K562 (cell line): ENCODE results near the gene FN3KRP. TPM values are rescaled to one million over a fixed set of nuclear protein-coding genes. Genes with fewer than 3 reads are reported as not detected.

Source experiments
- ATAC-seq: fragments of 200-7000 bp; cut with Tn5 transposase; 3 replicates; pipeline ENCODE4 v1.9.1; 2020; ENCODE audit warnings: moderate library complexity
- BruUV-seq: library from RNA; stranded (reverse); fragments of 400-500 nt; replicated peaks from 2 replicates; lab custom pipeline; 2021; lab: Mats Ljungman, UMichigan
- CTCF ChIA-PET: fragments of 300-600 bp; formaldehyde crosslinking; extraction: SDS; loops from one replicate; lab custom pipeline; 2021; ENCODE audit warnings: low intra/inter-chr PET ratio; lab: Yijun Ruan, JAX
- POLR2A ChIA-PET: fragments of 300-600, 350-650 bp; sonication (Branson Sonifier 250); formaldehyde crosslinking; extraction: SDS; loops from one replicate; lab custom pipeline; 2021; ENCODE audit warnings: antibody characterized with exemption, inconsistent platforms; lab: Yijun Ruan, JAX
- DNase-seq, 4 experiments: peaks; one replicate each; pipeline versions ENCODE4 v3.0.0 to v3.0.0-alpha.2; 2011 to 2018; ENCODE audit warnings: low spot score in 3 of 4, mixed read lengths in 3 of 4; ENCODE audit errors: extremely low read depth in 1 of 4
- FAIRE-seq: peaks from 2 replicates; lab custom pipeline; 2011; peaks lifted over from hg19 to GRCh38; lab: Jason Lieb, UNC
- H2AFZ ChIP-seq: 2 replicates; pipeline ENCODE4 v1.6.0; 2011; ENCODE audit warnings: low read depth, low read length, control low read depth, inconsistent platforms
- H3K27ac ChIP-seq: fragments of 200-600 bp; 3 replicates; pipeline ENCODE4 v1.8.0; 2011; ENCODE audit warnings: low read depth, mild to moderate bottlenecking, control low read depth, inconsistent platforms, low read length, moderate library complexity, mixed read lengths; ENCODE audit errors: extremely low read depth
- H3K27me3 ChIP-seq, 2 experiments: fragments of 300-600 bp in 1 of 2; 2 replicates in 1 of 2; 3 replicates in 1 of 2; pipeline versions ENCODE4 v1.6.0 to v1.8.0; 2011; ENCODE audit warnings: inconsistent platforms in 2 of 2, low read length in 2 of 2, mild to moderate bottlenecking in 1 of 2, mixed read lengths in 1 of 2, moderate library complexity in 1 of 2; ENCODE audit not compliant: control insufficient read depth in 2 of 2, insufficient read depth in 2 of 2
- H3K36me3 ChIP-seq: fragments of 300-600 bp; 3 replicates; pipeline ENCODE4 v1.8.0; 2011; ENCODE audit warnings: mild to moderate bottlenecking, low read length, inconsistent platforms; ENCODE audit not compliant: control insufficient read depth, insufficient read depth
- H3K4me1 ChIP-seq, 2 experiments: fragments of 200-600 bp in 1 of 2; replicated peaks in 1 of 2; 2 replicates in 1 of 2; 3 replicates in 1 of 2; pipeline versions ENCODE4 v1.5.1 to v1.8.0; 2011; ENCODE audit warnings: inconsistent platforms in 2 of 2, low read length in 2 of 2, mild to moderate bottlenecking in 1 of 2, mixed read lengths in 1 of 2, moderate library complexity in 1 of 2; ENCODE audit not compliant: control insufficient read depth in 2 of 2, insufficient read depth in 2 of 2
- H3K4me2 ChIP-seq: 2 replicates; pipeline ENCODE4 v1.6.1; 2011; ENCODE audit warnings: low read length, control low read depth, inconsistent platforms, mixed read lengths; ENCODE audit not compliant: insufficient read depth
- H3K4me3 ChIP-seq: fragments of 200-600 bp; sonication (generic), shearing (Covaris generic); 2 replicates; pipeline ENCODE4 v1.5.1; 2016; ENCODE audit warnings: control low read depth, inconsistent platforms
- H3K79me2 ChIP-seq: fragments of 200-600 bp; 3 replicates; pipeline ENCODE4 v1.8.0; 2011; ENCODE audit warnings: low read length, inconsistent platforms; ENCODE audit not compliant: control insufficient read depth, insufficient read depth
- H3K9ac ChIP-seq, 2 experiments: 2 replicates each; pipeline versions ENCODE4 v1.6.0 to v1.6.1; 2011; ENCODE audit warnings: low read depth in 2 of 2, low read length in 2 of 2, control low read depth in 1 of 2, inconsistent platforms in 1 of 2, mild to moderate bottlenecking in 1 of 2, mixed read lengths in 1 of 2; ENCODE audit not compliant: insufficient read depth in 1 of 2
- H3K9me1 ChIP-seq: one replicate; pipeline ENCODE4 v1.6.0; 2011; ENCODE audit warnings: inconsistent platforms, mild to moderate bottlenecking, low read length, moderate library complexity; ENCODE audit not compliant: control insufficient read depth, insufficient read depth
- H3K9me3 ChIP-seq: replicated peaks from 2 replicates; pipeline ENCODE4 v1.5.1; 2011; ENCODE audit warnings: low read depth, low read length, inconsistent platforms; ENCODE audit not compliant: control insufficient read depth, insufficient read depth
- H4K20me1 ChIP-seq: replicated peaks from 2 replicates; pipeline ENCODE4 v1.6.1; 2011; ENCODE audit warnings: low read length, inconsistent platforms, mixed read lengths; ENCODE audit not compliant: control insufficient read depth, insufficient read depth
- BACH1 ChIP-seq: fragments of 200-800 bp; sonication (Bioruptor generic); IDR thresholded peaks from 2 replicates; pipeline ENCODE4 v1.6.1; 2016; ENCODE audit warnings: missing genetic modification characterization, missing compliant biosample characterization
- BHLHE40 ChIP-seq: IDR thresholded peaks from 2 replicates; pipeline ENCODE4 v1.6.1; 2011; ENCODE audit warnings: low read length, improper control_type of control experiment
- EHMT2 ChIP-seq: fragments of 450-650 bp; IDR thresholded peaks from 2 replicates; pipeline ENCODE4 v1.6.1; 2018; ENCODE audit warnings: antibody characterized with exemption
- GABPA ChIP-seq: fragments of 200-800 bp; sonication (Bioruptor generic); conservative IDR thresholded peaks from 2 replicates; pipeline ENCODE4 v1.6.1; 2016; ENCODE audit warnings: low read depth, missing genetic modification characterization, missing compliant biosample characterization
- HMG20B ChIP-seq: fragments of 250-450 bp; sonication (Bioruptor Pico); IDR thresholded peaks from 2 replicates; pipeline ENCODE4 v1.5.0; 2021; ENCODE audit warnings: mild to moderate bottlenecking
- JUN ChIP-seq, 2 experiments: sonication (generic) in 1 of 2; formaldehyde crosslinking in 1 of 2; IDR thresholded peaks; 2 replicates each; pipeline versions ENCODE4 v1.6.1 to v1.8.0; 2012 to 2022; ENCODE audit warnings: borderline replicate concordance in 2 of 2, mild to moderate bottlenecking in 2 of 2, improper control_type of control experiment in 1 of 2, low read depth in 1 of 2, low read length in 1 of 2, missing genetic modification reagents in 1 of 2
- MTA2 ChIP-seq: fragments of 450-650 bp; IDR thresholded peaks from 2 replicates; pipeline ENCODE4 v1.6.1; 2016; ENCODE audit warnings: low read depth
- SUPT5H ChIP-seq: fragments of 450-650 bp; IDR thresholded peaks from 2 replicates; pipeline ENCODE4 v1.6.1; 2016
- TEAD4 ChIP-seq, 2 experiments: sonication (generic) in 1 of 2; formaldehyde crosslinking in 1 of 2; IDR thresholded peaks; 2 replicates each; pipeline versions ENCODE4 v1.6.1 to v1.8.0; 2012 to 2022; ENCODE audit warnings: borderline replicate concordance in 1 of 2, inconsistent platforms in 1 of 2, low read length in 1 of 2, mild to moderate bottlenecking in 1 of 2, missing genetic modification reagents in 1 of 2
- ZSCAN32 ChIP-seq: fragments of 450-650 bp; formaldehyde crosslinking; IDR thresholded peaks from 2 replicates; pipeline ENCODE4 v1.4.0; 2020; ENCODE audit warnings: mild to moderate bottlenecking, moderate library complexity
- WGBS: fragments of 100-300 bp; shearing (Covaris generic); methylation state at CpG from one replicate; pipeline ENCODE4 v1.1.6; 2016; ENCODE audit warnings: low coverage, mixed read lengths; ENCODE audit not compliant: insufficient coverage; ENCODE audit errors: missing lambda C conversion rate; 5-methylcytosine and 5-hydroxymethylcytosine counted together
- in situ Hi-C: fragments of 300-500 bp; cut with MboI; formaldehyde crosslinking; loops from 4 replicates; pipeline ENCODE4 v1.15.0; 2018; ENCODE audit warnings: inconsistent platforms, mixed read lengths
- intact Hi-C: fragments of 100-400 bp; cut with micrococcal nuclease; formaldehyde crosslinking; loops from 2 replicates; pipeline ENCODE4 v1.14.2; 2022
- polyA plus RNA-seq, 8 experiments: library from polyadenylated mRNA; depleted of rRNA in 4 of 8; stranded (reverse) in 5 of 8; unstranded in 3 of 8; fragments of >200 nt; fragmentation: Nextera tagmentation in 2 of 8; fragmentation: Illumina TruSeq in 1 of 8; extraction: Ambion mirVana in 2 of 8; extraction: Trizol in 1 of 8; gene quantifications; 2 replicates each; pipeline versions ENCODE4 v1.2.1 to v1.2.3, GENCODE V29; 2011 to 2014; ENCODE audit warnings: inconsistent platforms in 1 of 8, missing spikeins in 1 of 8
- total RNA-seq, 7 experiments: library from RNA; depleted of rRNA in 6 of 7; stranded (reverse); fragments of >200 nt in 6 of 7; fragmentation: Illumina TruSeq in 2 of 7; extraction: Trizol in 2 of 7; gene quantifications; 2 replicates each; pipeline versions ENCODE4 v1.2.1 to v1.2.3, GENCODE V29; 2011 to 2021; ENCODE audit warnings: low replicate concordance in 1 of 7
- TF ChIP-seq, protein P1 (sequence below): sonication (generic); formaldehyde crosslinking; IDR thresholded peaks from 2 replicates; pipeline ENCODE4 v1.8.0; 2022; ENCODE audit warnings: missing genetic modification reagents, mild to moderate bottlenecking, moderate library complexity, borderline replicate concordance
- TF ChIP-seq, protein P2 (sequence below): sonication (generic); formaldehyde crosslinking; IDR thresholded peaks from 2 replicates; pipeline ENCODE4 v1.8.1; 2023; ENCODE audit warnings: mild to moderate bottlenecking, missing genetic modification reagents, moderate library complexity
- TF ChIP-seq, protein P3 (sequence below): sonication (generic); formaldehyde crosslinking; IDR thresholded peaks from 2 replicates; pipeline ENCODE4 v1.9.0; 2022; ENCODE audit warnings: mild to moderate bottlenecking, missing genetic modification reagents
- TF ChIP-seq, protein P4 (sequence below): sonication (generic); formaldehyde crosslinking; IDR thresholded peaks from 2 replicates; pipeline ENCODE4 v1.8.0; 2023; ENCODE audit warnings: mild to moderate bottlenecking, missing genetic modification reagents

The FN3KRP gene
- total and polyA plus RNA-seq, 9 of the 15 experiments (the other 6 are each of a cell fraction or from before 2014, with no cell fraction given), result 2.0 to 32.1 (median 24.9) TPM

DNA sequence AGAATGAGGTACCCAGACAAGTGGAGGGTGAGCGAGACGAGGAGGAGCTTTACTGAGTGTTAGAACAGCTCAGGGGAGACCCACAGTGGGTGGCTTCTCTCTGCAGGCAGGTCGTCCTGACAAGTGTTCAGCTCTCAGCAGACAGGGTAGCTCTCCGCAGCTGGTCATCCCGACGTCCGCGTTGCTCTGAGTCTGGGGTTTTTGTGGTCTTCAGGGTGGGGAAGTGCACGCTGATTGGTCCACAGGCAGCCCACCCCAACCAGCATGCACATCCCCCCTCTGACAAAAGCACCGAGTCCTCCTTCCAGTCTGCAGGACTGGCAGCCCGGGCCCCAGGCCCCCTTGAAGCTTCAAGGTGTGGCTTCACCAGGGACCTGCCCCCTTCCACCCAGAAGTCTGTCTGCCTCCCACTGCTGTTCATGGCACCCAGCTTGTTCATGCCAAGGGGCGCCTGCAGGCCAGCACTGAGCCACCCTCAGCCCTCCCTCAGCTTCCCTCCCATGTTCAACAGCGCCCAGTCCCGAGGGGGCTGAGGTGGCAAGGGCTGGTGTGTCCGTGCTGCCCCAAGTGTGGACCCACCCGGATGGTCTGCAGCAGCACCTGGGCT is 48.4 kb upstream of the FN3KRP start:
- 21% methylated on average over 16 of the region's 16 CpGs for WGBS
- BruUV-seq, result no TSS peak
- H2AFZ ChIP-seq, result 0 out of 2 replicates have a peak overlapping the region, but pooled peaks have one; percentile 76
- no peaks in the 10 kb centered on the region for H3K9me3 ChIP-seq
- intact Hi-C loops (loop anchor here (1.0 kb wide), 1 partner anchor 99 kb away; no protein-coding TSS in a partner anchor), in situ Hi-C loops (no loop called here)
- no peak overlapping the region for H3K27ac ChIP-seq
- H3K36me3 ChIP-seq, result no peaks in the 10 kb centered on the region
- no peak overlapping the region for H3K4me3 ChIP-seq
- no peaks in the 10 kb centered on the region for H3K79me2 ChIP-seq
- no peak for DNase-seq
- no peak for FAIRE-seq
- no peak for ATAC-seq
- no peaks in the 10 kb centered on the region for H3K9me1 ChIP-seq
- H4K20me1 ChIP-seq, result no peaks in the 10 kb centered on the region
- H3K4me1 ChIP-seq, result peaks cover 3 to 40% of the 10 kb centered on the region in 2 experiments; a peak in 2 of 5 replicates
- POLR2A ChIA-PET, result interaction anchor here (0.7 to 1.6 kb wide), 2 partner anchors 10 to 11 kb away, joined by 4 to 5 read pairs; no protein-coding TSS in a partner anchor
- H3K9ac ChIP-seq, result peak overlapping the region in 1 of 2 experiments; percentile 82; a peak in 2 of 4 replicates
- peaks cover 6 to 29% of the 10 kb centered on the region in 2 experiments; a peak in 3 of 5 replicates for H3K27me3 ChIP-seq
- CTCF ChIA-PET, result no interaction called here
- H3K4me2 ChIP-seq, result no peak overlapping the region
- no peak for TF ChIP-seq MTA2
- no peak for TF ChIP-seq JUN (IDR thresholded peaks at IDR 0.05; ENCODE audit: borderline replicate concordance, low read depth, low read length)
- no peak for TF ChIP-seq JUN (CRISPR knock-in tag; IDR thresholded peaks at IDR 0.05; ENCODE audit: borderline replicate concordance)
- TF ChIP-seq, protein P1, sequence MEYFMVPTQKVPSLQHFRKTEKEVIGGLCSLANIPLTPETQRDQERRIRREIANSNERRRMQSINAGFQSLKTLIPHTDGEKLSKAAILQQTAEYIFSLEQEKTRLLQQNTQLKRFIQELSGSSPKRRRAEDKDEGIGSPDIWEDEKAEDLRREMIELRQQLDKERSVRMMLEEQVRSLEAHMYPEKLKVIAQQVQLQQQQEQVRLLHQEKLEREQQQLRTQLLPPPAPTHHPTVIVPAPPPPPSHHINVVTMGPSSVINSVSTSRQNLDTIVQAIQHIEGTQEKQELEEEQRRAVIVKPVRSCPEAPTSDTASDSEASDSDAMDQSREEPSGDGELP (CRISPR knock-in tag), result no peak
- TF ChIP-seq, protein P2, sequence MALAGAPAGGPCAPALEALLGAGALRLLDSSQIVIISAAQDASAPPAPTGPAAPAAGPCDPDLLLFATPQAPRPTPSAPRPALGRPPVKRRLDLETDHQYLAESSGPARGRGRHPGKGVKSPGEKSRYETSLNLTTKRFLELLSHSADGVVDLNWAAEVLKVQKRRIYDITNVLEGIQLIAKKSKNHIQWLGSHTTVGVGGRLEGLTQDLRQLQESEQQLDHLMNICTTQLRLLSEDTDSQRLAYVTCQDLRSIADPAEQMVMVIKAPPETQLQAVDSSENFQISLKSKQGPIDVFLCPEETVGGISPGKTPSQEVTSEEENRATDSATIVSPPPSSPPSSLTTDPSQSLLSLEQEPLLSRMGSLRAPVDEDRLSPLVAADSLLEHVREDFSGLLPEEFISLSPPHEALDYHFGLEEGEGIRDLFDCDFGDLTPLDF (CRISPR knock-in tag), result no peak
- TF ChIP-seq TEAD4 (IDR thresholded peaks at IDR 0.05; ENCODE audit: low read length), result no peak
- TF ChIP-seq TEAD4 (CRISPR knock-in tag; IDR thresholded peaks at IDR 0.05; ENCODE audit: borderline replicate concordance), result no peak
- TF ChIP-seq ZSCAN32 (CRISPR knock-in tag), result no peak
- TF ChIP-seq GABPA, result no peak
- no peak for TF ChIP-seq EHMT2
- TF ChIP-seq, protein P3, sequence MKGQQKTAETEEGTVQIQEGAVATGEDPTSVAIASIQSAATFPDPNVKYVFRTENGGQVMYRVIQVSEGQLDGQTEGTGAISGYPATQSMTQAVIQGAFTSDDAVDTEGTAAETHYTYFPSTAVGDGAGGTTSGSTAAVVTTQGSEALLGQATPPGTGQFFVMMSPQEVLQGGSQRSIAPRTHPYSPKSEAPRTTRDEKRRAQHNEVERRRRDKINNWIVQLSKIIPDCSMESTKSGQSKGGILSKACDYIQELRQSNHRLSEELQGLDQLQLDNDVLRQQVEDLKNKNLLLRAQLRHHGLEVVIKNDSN, result no peak
- TF ChIP-seq SUPT5H, result no peak
- TF ChIP-seq, protein P4, sequence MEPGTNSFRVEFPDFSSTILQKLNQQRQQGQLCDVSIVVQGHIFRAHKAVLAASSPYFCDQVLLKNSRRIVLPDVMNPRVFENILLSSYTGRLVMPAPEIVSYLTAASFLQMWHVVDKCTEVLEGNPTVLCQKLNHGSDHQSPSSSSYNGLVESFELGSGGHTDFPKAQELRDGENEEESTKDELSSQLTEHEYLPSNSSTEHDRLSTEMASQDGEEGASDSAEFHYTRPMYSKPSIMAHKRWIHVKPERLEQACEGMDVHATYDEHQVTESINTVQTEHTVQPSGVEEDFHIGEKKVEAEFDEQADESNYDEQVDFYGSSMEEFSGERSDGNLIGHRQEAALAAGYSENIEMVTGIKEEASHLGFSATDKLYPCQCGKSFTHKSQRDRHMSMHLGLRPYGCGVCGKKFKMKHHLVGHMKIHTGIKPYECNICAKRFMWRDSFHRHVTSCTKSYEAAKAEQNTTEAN (CRISPR knock-in tag), result no peak
- no peak for TF ChIP-seq HMG20B (CRISPR knock-in tag)
- no peak for TF ChIP-seq BACH1 (tag)
- TF ChIP-seq BHLHE40, result no peak
